GM21367 (cell line): ENCODE measurements around the gene BLVRA.

Source experiments
- ATAC-seq: cut with Tn5 transposase; IDR thresholded peaks from one replicate; pipeline ENCODE4 v1.9.1; 2021; ENCODE audit not compliant: unreplicated experiment

Gene BLVRA

GRCh38 chr7:43749383-43749940 is 9.0 kb upstream of the BLVRA start:
- ATAC-seq = no peak

DNA sequence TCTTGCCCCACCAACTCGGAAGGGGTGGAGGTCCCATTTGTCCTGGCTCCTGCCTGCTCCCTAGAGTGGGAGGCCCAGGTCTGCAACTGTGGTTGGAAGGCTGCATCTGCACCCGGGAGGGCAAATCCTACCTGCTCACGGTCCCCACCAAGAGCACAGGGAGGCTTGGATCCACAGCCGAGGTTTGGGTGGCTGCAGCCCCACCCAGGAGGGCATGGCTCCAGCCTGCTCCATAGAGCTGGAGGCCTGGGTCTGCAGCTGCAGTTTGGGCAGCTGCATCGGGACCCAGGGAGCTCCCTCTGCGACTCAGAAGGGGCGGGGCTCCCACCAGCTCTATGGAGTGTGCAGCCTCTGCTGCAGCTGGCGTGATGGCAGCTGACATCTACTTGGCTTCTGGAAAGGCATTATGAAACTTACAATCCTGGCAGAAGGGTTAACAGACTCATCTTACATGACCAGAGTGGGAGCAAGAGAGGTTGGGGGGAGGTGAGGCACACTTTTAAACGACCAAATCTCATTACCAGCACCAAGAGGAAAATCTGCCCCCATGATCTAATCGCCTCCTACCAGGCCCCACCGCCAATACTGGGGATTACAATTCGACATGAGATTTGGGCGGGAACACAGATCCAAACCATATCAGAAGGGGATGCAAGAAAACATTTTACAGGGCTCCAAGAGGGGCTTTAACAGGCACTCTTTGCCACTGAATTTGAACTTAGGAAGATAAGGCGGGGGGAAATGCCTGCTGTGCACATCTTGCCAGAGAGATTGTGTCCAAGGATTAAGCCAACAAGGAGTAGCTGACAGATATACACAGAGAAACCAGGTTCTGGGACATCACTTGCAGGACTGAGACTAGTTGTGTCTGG is 8.2 kb upstream of the BLVRA start:
- ATAC-seq = no peak

GRCh38 chr7:43752411-43752810 is 6.1 kb upstream of the BLVRA start:
- no peak for ATAC-seq

GRCh38 chr7:43753271-43753810 is 5.1 kb upstream of the BLVRA start:
- ATAC-seq = no peak

GRCh38 chr7:43753843-43754242 is 4.6 kb upstream of the BLVRA start:
- ATAC-seq = no peak

GRCh38 chr7:43754596-43754995 is 3.9 kb upstream of the BLVRA start:
- ATAC-seq = no peak

DNA sequence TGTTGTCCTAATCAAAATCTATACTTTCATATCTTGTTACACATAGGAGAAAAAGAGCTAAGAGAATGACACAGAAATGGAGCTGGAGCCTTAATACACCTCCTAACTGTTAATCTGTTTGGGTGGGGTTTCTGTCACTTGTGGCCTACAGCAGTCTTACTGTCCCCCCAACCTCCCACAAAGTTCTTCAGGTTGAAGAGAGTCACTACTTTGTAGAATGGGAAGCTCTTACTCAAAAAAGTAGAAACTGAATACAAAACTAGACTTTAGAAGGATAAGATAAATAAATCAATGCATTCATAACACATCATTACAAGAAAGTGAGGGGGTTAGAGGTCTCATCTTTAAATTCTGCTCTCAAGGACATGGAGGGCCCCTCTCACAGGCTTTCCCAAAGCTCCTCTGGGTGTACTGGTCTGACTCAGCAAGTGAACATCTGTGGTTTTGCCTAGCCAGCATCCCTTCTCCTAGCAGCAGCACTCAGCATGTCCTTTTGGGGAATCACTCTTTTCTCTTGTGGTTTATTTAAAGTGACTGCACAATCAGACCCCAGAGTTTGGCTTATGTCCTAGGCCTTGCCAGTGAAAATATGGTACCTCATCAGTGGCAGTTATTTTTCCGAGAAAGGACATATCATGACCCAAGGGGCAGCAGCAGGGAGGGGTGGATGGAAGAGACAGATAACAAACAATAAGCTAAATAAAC is 2.0 kb upstream of the BLVRA start:
- no peak for ATAC-seq

- ATAC-seq = no peak
Observed at GRCh38 chr7:43757073-43757720, 1.3 kb upstream of the BLVRA start.

- peak; percentile 47 for ATAC-seq
Observed at GRCh38 chr7:43758822-43759683, 573 bp downstream of the BLVRA start.

GRCh38 chr7:43760861-43761260 is 2.4 kb downstream of the BLVRA start:
- no peak for ATAC-seq

DNA sequence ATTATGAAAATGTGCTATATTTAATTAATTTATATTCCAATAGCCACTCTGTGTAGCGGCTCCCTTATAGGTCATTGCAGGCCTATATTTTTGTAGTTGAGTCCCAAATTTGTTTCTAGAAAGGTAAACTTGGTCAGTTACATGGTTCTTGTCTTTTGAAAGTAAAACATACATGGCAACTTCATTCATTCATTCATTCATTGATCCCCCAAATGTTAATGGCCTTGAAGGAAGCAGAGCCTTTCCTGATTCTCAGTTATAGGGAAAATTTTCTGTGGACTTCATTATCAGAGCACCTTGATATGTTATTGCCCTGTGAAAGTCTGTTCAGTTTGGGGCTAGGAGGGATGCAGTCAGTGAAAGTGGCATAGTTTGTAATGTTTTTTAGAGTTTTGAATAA is 2.9 kb downstream of the BLVRA start:
- no peak for ATAC-seq

DNA sequence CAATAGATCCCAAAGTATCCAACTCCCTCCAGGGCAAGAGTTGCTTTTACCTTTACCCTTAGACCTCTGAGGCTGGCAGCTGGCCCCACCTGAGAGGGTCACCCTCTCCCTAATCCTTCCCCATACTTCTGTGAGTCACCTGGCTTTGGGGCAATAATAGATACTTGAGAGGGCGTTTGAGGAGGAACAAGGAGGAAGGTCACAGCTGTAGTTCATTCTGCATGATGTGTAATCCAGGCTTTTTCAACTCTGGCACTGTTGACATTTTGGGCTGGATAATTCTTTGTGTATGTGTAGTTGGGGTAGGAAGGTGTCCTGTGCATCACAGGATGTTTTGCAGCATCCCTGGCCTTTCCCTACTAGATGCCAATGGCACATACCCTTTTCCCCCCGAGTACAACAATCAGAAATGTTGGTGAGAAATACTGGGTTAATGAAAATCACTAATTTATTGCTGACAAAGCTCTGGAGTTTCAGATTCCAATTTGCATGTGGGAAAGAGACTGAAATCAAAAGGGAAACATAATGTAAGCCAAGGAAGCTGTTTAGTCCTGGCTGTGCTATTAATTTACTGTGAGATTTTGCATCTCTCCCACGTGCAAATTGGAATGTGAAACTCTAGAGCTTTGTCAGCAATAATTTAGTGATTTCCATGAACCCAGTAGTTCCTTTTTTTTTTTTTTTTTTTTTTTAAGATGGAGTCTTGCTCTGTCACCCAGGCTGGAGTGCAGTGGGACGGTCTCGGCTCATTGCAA is 3.6 kb downstream of the BLVRA start:
- no peak for ATAC-seq

GRCh38 chr7:43763183-43763582 is 4.7 kb downstream of the BLVRA start:
- no peak for ATAC-seq

DNA sequence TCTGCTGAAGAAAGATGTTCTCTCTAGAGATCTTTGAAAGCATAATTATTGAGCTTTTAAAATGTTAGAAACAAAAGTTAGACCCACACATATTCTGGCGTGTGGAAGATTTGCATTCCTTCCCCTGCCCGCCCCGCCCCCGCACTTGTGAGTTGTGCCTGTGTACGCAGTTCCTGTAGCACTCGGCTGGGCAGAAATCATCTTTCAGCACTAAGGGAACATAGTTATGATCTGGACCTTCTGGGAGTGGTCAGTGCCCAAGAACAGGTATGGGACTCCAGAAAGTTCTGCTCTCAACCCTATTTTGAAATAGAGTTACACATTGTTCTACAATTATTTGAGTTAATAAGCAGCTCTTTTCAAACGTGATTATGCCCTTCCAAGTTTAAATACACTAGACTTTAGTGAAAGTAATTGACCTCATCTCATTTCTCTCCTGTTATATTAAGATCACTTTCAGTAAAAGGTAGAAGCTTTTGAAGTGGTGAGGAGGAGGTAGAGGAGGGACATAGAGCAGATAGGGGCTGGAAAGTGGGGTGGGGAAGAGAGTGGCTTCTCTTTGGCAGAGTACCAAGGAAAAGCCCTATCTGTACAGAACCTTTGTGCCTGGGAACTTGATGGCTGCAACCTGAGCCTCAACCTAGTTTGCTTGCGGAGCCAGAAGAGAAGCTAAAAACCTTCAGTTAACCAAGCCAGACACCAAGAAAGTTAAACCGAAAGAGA is 5.7 kb downstream of the BLVRA start:
- ATAC-seq = no peak

DNA sequence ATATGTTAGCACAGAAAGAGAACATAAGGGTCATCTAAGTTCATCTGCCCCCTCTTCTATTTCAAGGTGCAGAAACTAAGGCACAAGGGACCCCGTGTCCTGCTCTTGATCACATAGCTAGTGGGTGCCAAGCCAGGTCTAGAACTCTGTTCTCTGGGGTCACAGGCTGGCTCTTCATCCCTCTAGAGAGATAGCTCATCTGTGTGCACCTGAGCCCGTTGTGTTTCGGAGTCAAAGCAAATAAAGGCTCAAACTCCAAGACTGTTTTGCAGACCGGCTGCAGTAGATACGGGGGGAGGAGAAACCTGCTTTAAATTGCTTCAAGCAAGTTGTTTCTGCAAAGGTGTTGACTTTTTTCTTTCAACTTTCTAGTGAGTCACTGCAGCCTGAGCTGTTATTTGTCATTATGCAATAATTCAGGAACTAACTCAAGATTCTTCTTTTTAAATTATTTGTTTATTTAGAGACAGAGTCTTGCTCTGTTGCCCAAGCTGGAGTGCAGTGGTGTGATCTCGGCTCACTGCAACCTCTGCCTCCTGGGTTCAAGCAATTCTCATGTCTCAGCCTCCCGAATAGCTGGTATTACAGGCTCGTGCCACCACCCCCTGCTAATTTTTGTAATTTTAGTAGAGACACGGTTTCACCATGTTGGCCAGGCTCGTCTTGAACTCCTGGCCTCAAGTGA is 6.5 kb downstream of the BLVRA start:
- no peak for ATAC-seq

DNA sequence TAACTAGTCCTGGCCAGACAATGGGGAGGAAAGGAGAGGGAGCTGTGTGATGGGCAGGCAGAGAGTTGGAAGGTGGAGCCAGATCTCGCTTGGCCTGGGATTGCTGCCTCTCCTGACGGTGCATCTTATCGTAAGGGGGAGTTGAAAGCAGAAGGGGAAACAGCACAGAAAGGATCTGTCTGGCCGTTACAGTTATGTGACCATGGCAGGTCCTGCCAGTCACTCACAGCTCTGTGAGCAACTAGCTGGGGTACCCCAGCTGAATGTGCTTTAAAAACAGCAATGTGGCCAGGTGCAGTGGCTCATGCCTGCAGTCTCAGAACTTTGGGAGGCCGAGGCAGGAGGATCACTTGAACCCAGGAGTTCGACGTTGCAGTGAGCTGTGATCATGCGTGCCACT is 8.1 kb downstream of the BLVRA start:
- no peak for ATAC-seq

GRCh38 chr7:43767311-43767710 is 8.8 kb downstream of the BLVRA start:
- ATAC-seq = no peak

- ATAC-seq = no peak
Observed at GRCh38 chr7:43768201-43768886, 9.9 kb downstream of the BLVRA start.
